ENCODE measurements around the gene RAB11A.

The RAB11A gene

GRCh38 chr15:65896236-65896635 lies 26.9 kb downstream of the RAB11A start:
- no peak overlapping the region for H3K27ac ChIP-seq
- no peak for TF ChIP-seq CTCF (conservative IDR thresholded peaks at IDR 0.05)

GRCh38 chr15:65900488-65900887 lies 31.2 kb downstream of the RAB11A start:
- H3K27ac ChIP-seq: no peak overlapping the region
- no peak for TF ChIP-seq CTCF (conservative IDR thresholded peaks at IDR 0.05)

GRCh38 chr15:65901336-65901735 lies 32.0 kb downstream of the RAB11A start:
- H3K27ac ChIP-seq: no peak overlapping the region

GRCh38 chr15:65901836-65902235 lies 32.5 kb downstream of the RAB11A start:
- H3K27ac ChIP-seq: no peak overlapping the region

More at GRCh38 chr15:65901336-65901735, 32.0 kb downstream of the RAB11A start:
- TF ChIP-seq CTCF (conservative IDR thresholded peaks at IDR 0.05): no peak

GRCh38 chr15:65902373-65902772 lies 33.1 kb downstream of the RAB11A start:
- H3K27ac ChIP-seq: no peak overlapping the region

More at GRCh38 chr15:65901836-65902235, 32.5 kb downstream of the RAB11A start:
- TF ChIP-seq CTCF (conservative IDR thresholded peaks at IDR 0.05): no peak

GRCh38 chr15:65903296-65904073 lies 34.2 kb downstream of the RAB11A start:
- TF ChIP-seq CTCF (conservative IDR thresholded peaks at IDR 0.05): no peak
- no peak overlapping the region for H3K27ac ChIP-seq

More at GRCh38 chr15:65902373-65902772, 33.1 kb downstream of the RAB11A start:
- no peak for TF ChIP-seq CTCF (conservative IDR thresholded peaks at IDR 0.05)

- no peak overlapping the region for H3K27ac ChIP-seq
Measured at GRCh38 chr15:65904301-65904700, 35.0 kb downstream of the RAB11A start.

More at GRCh38 chr15:65904301-65904700, 35.0 kb downstream of the RAB11A start:
- TF ChIP-seq CTCF (conservative IDR thresholded peaks at IDR 0.05): no peak
